Hepatocyte (in vitro differentiated cells): ENCODE data around the gene M1AP. TPM values are rescaled to one million over a fixed set of nuclear protein-coding genes. Genes with fewer than 3 reads are reported as not detected.

Experiments used
- DNase-seq: peaks from one replicate; pipeline ENCODE4 v3.0.0-alpha.2; 2016; ENCODE audit warnings: low spot score
- H2AFZ ChIP-seq: fragments of 200-600 bp; sonication (generic); 2 replicates; pipeline ENCODE4 v1.6.0; 2016; ENCODE audit warnings: antibody characterized with exemption, mild to moderate bottlenecking
- H3K27ac ChIP-seq: fragments of 200-600 bp; sonication (generic); 2 replicates; pipeline ENCODE4 v1.5.1; 2016; ENCODE audit warnings: mild to moderate bottlenecking
- H3K27me3 ChIP-seq: fragments of 200-600 bp; sonication (generic); 2 replicates; pipeline ENCODE4 v1.6.1; 2016
- H3K36me3 ChIP-seq: fragments of 200-600 bp; sonication (generic); replicated peaks from 2 replicates; pipeline ENCODE4 v1.5.1; 2016; ENCODE audit warnings: low read depth; ENCODE audit not compliant: insufficient read depth
- H3K4me1 ChIP-seq: fragments of 200-600 bp; sonication (generic); 2 replicates; pipeline ENCODE4 v1.5.1; 2016; ENCODE audit warnings: mild to moderate bottlenecking, moderate library complexity; ENCODE audit not compliant: insufficient read depth
- H3K4me2 ChIP-seq: fragments of 200-600 bp; sonication (generic); 2 replicates; pipeline ENCODE4 v1.6.0; 2016
- H3K4me3 ChIP-seq: fragments of 200-600 bp; sonication (generic); 2 replicates; pipeline ENCODE4 v1.5.1; 2016; ENCODE audit warnings: mild to moderate bottlenecking
- H3K79me2 ChIP-seq: fragments of 200-600 bp; sonication (generic); 2 replicates; pipeline ENCODE4 v1.6.0; 2017; ENCODE audit warnings: mild to moderate bottlenecking
- H3K9me2 ChIP-seq: fragments of 200-600 bp; sonication (generic); replicated peaks from 2 replicates; pipeline ENCODE4 v1.6.0; 2017; ENCODE audit warnings: mild to moderate bottlenecking; ENCODE audit not compliant: insufficient read depth
- H3K9me3 ChIP-seq: fragments of 200-600 bp; sonication (generic); 2 replicates; pipeline ENCODE4 v1.5.1; 2016; ENCODE audit warnings: low read depth, mild to moderate bottlenecking
- H4K20me1 ChIP-seq: fragments of 200-600 bp; sonication (generic); 2 replicates; pipeline ENCODE4 v1.6.0; 2016; ENCODE audit warnings: mild to moderate bottlenecking; ENCODE audit not compliant: insufficient read depth, poor library complexity, severe bottlenecking
- EZH2 ChIP-seq: fragments of 200-600 bp; sonication (generic); IDR thresholded peaks from 2 replicates; pipeline ENCODE4 v1.6.1; 2016; ENCODE audit warnings: antibody characterized with exemption, mild to moderate bottlenecking, borderline replicate concordance
- EZH2phosphoT487 ChIP-seq: fragments of 200-600 bp; sonication (generic); IDR thresholded peaks from one replicate; pipeline ENCODE4 v1.6.1; 2018; ENCODE audit warnings: antibody characterized with exemption, mild to moderate bottlenecking, low read depth, moderate library complexity; ENCODE audit not compliant: unreplicated experiment, severe bottlenecking
- WGBS: methylation state at CpG from one replicate; pipeline ENCODE4 v1.1.6; 2016; ENCODE audit warnings: low lambda C conversion rate; ENCODE audit errors: missing lambda C conversion rate; 5-methylcytosine and 5-hydroxymethylcytosine counted together
- polyA plus RNA-seq: library from polyadenylated mRNA; unstranded; fragments of >200 nt; fragmentation: Nextera tagmentation; extraction: Ambion mirVana; gene quantifications from 2 replicates; pipeline ENCODE4 v1.2.1, GENCODE V29; 2016
- total RNA-seq: library from RNA; depleted of rRNA; stranded (reverse); fragments of >200 nt; gene quantifications from 2 replicates; pipeline ENCODE4 v1.2.3, GENCODE V29; 2014
- TF ChIP-seq, protein P1 (sequence below): fragments of 200-600 bp; sonication (generic); IDR thresholded peaks from 2 replicates; pipeline ENCODE4 v1.5.1; 2016; ENCODE audit warnings: antibody characterized with exemption, mild to moderate bottlenecking; ENCODE audit not compliant: poor library complexity

M1AP gene
- total and polyA plus RNA-seq, 2 experiments from 2014 or later = 0.30 to 0.70 TPM

DNA sequence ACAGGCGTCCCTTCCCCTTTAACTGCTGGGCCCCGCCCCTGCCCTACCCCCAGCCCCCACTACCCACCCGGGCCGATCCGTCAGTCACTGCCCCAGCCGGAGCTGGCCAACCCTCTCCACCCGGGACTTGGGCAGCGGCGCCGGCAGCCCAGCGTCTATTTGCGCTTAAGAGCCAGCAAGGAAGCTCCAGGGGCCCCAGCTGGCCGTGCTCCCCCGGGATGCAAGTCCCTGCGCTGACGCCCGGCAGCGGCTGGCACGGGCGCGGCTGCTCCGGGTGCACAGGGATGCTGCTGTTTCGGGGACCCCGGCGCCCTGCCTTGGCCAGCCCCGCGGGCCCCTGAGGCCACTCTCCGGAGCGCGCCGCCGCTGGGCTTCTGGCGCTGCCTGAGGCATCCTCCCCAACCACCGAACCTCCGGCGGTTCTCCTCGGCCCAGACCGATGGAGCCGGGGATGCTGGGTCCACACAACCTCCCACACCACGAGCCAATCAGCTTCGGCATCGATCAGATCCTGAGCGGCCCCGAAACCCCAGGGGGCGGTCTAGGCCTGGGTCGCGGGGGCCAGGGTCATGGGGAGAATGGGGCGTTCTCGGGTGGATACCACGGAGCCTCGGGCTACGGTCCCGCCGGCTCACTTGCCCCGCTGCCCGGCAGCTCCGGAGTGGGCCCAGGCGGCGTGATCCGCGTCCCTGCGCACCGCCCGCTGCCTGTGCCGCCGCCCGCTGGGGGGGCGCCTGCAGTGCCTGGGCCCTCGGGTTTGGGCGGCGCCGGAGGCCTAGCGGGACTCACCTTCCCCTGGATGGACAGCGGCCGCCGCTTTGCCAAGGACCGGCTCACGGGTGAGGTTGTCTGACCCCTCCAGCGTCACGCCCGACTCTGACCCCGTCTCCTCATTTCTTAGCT is 133.5 kb downstream of the M1AP start, which contains the start of gene TLX2:
TSS of gene TLX2 (plus strand) at position 83 of the 903 bp plus-strand sequence. CDS start at position 440, 357 bp downstream.
- H4K20me1 ChIP-seq = no peaks in the 10 kb centered on the region
- no peaks in the 10 kb centered on the region for H3K79me2 ChIP-seq
- H3K27me3 ChIP-seq = peaks cover 98% of the 10 kb centered on the region
- DNase-seq = no peak
- no peak within 1 kb of the TSS for H2AFZ ChIP-seq
- no peaks in the 10 kb centered on the region for H3K9me3 ChIP-seq
- H3K36me3 ChIP-seq = no peaks in the 10 kb centered on the region
- 5% methylated on average over 73 of the region's 82 CpGs for WGBS
- H3K27ac ChIP-seq = no peak within 1 kb of the TSS
- H3K4me3 ChIP-seq = no peak within 1 kb of the TSS
- TF ChIP-seq, protein P1, sequence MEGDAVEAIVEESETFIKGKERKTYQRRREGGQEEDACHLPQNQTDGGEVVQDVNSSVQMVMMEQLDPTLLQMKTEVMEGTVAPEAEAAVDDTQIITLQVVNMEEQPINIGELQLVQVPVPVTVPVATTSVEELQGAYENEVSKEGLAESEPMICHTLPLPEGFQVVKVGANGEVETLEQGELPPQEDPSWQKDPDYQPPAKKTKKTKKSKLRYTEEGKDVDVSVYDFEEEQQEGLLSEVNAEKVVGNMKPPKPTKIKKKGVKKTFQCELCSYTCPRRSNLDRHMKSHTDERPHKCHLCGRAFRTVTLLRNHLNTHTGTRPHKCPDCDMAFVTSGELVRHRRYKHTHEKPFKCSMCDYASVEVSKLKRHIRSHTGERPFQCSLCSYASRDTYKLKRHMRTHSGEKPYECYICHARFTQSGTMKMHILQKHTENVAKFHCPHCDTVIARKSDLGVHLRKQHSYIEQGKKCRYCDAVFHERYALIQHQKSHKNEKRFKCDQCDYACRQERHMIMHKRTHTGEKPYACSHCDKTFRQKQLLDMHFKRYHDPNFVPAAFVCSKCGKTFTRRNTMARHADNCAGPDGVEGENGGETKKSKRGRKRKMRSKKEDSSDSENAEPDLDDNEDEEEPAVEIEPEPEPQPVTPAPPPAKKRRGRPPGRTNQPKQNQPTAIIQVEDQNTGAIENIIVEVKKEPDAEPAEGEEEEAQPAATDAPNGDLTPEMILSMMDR = no peak
- TF ChIP-seq EZH2phosphoT487 (peak; percentile 70), EZH2 (peak; percentile 61)
- H3K9me2 ChIP-seq = no peaks in the 10 kb centered on the region
- H3K4me1 ChIP-seq = peaks cover 6% of the 10 kb centered on the region
- H3K4me2 ChIP-seq = peak within 1 kb of the TSS; percentile 74

DNA sequence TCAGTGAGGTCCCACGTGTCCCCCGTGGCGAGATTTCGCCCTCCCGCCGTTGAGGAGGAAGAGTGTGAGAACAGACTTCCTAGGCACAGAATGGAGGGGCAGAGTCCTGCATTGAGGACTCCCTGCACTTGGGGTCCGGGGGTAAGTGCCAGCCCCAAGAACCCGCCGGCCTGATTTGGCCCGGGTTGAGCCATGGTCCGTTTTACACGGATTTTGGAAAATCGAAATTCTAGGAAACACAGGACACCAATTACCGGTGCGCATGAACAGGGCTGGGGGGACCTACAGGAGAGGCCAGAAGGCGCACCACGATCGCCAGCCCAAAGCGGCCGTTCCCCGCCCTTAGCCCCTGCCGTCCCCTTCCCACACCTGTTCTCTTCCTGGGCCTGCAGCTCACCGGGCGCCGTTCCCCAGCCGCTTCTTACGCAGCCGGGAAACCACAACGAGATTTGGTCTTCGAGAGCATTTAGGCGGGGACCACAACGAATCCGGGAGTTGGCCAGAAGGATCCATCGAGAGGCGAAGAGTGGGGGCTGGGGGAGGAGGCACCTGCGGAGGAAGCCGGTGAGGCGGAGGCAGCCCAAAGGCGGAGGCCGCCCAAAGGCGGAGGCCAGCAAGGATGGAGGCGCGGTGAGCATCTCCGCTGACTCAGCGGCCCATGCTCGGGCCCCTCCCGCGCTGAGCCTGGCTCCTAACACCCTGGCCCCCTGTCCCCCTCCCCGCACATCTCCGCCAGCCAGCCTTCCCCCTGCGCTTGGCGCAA is 134.3 kb downstream of the M1AP start:
- H4K20me1 ChIP-seq = no peaks in the 10 kb centered on the region
- no peaks in the 10 kb centered on the region for H3K79me2 ChIP-seq
- WGBS = 3% methylated on average over 40 of the region's 52 CpGs
- H3K4me3 ChIP-seq = no peak overlapping the region
- H3K27me3 ChIP-seq = peaks cover 92% of the 10 kb centered on the region
- H3K4me1 ChIP-seq = peaks cover 6% of the 10 kb centered on the region
- TF ChIP-seq EZH2phosphoT487 = peak; percentile 83
- TF ChIP-seq, protein P1 = no peak
- TF ChIP-seq EZH2 = peak; percentile 76
- peak overlapping the region; percentile 64 for H3K4me2 ChIP-seq
- no peaks in the 10 kb centered on the region for H3K9me2 ChIP-seq
- no peak for DNase-seq
- H3K9me3 ChIP-seq = no peaks in the 10 kb centered on the region
- H2AFZ ChIP-seq = no peak overlapping the region
- no peak overlapping the region for H3K27ac ChIP-seq
- H3K36me3 ChIP-seq = no peaks in the 10 kb centered on the region

DNA sequence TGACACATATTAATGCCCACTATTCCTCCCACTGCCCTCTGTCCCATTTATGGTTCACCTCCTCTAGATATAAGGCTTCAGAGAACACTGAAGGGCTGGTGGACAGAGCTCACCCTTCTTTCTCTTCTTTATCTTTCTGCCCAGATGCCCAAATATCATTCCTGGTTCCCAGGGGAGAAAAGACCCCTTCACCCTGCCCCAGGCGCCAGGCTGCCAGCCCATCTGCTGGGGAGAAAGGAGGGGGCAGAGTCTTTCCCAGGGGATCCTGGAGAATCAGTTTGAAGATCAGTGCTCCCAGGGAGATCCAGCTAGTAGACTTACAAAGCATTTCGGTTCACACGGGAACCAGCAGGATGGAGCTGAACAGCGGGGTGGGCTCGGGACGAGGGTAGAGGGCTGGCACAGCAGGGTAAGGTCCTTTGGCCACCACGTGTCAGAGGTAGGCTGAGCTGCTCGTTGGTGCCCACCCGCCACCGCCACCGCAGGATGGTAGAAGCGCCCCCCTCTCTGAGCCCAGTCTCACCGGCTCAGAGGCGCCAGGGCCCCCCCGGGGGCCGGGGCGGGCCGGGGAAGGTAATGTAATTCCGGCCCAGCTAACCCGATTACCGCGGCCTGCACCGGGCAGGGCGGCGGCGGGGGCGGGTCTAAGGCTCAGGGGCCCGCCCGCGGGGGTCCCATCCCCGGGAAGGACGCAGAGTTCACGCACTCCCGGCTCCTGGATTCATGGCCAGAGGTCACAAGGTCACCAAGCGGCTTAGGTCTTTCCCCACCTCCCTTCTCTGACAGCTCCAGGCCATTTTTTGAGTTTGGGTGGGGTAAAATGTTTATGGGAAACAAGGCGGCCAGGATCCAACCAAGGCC is 135.2 kb downstream of the M1AP start:
- Histone ChIP-seq H3K9me2 (no peaks in the 10 kb centered on the region), H4K20me1 (no peaks in the 10 kb centered on the region), H3K79me2 (no peaks in the 10 kb centered on the region), H3K4me2 (no peak overlapping the region), H2AFZ (no peak overlapping the region), H3K4me3 (no peak overlapping the region), H3K27ac (no peak overlapping the region), H3K27me3 (peaks cover 84% of the 10 kb centered on the region), H3K36me3 (no peaks in the 10 kb centered on the region), H3K9me3 (no peaks in the 10 kb centered on the region), H3K4me1 (peaks cover 10% of the 10 kb centered on the region)
- 3% methylated on average over 11 of the region's 36 CpGs for WGBS
- peak; percentile 15 for TF ChIP-seq EZH2
- TF ChIP-seq, protein P1 = no peak
- no peak for TF ChIP-seq EZH2phosphoT487
- no peak for DNase-seq
